ENCODE results near the gene LRCH4. TPM values are rescaled to one million over a fixed set of nuclear protein-coding genes. Genes with fewer than 3 reads are reported as not detected.

LRCH4 gene
- total and polyA plus RNA-seq, 8 donors, result 42.3 to 86.5 (median 57.9) TPM

- DNase-seq (peak in 3 of 4 donors; percentile 73 to 85 (median 85)), ATAC-seq (peak; percentile 3)
- Histone ChIP-seq H3K9me3 (no peaks in the 10 kb centered on the region), H3K27ac (peak overlapping the region; percentile 95 to 98), H3K27me3 (peaks cover 0 to 9% of the 10 kb centered on the region in 2 donors), H3K4me1 (peaks cover 25 to 51% of the 10 kb centered on the region in 2 donors), H3K36me3 (peaks cover 0 to 26% of the 10 kb centered on the region in 2 donors), H3K4me3 (peak overlapping the region; percentile 78 to 100)
- no peak for TF ChIP-seq CTCF (IDR thresholded peaks at IDR 0.05)
- intact Hi-C loops (cut with DNase I), result no loop called here
Measured at GRCh38 chr7:100584683-100585510, 1.0 kb downstream of the LRCH4 start.

GRCh38 chr7:100584054-100584682 lies 1.8 kb downstream of the LRCH4 start:
- no peaks in the 10 kb centered on the region for H3K9me3 ChIP-seq
- peak overlapping the region; percentile 95 to 98 for H3K27ac ChIP-seq
- H3K4me1 ChIP-seq, result peaks cover 25 to 51% of the 10 kb centered on the region in 2 donors
- ATAC-seq, result peak; percentile 2
- peak in 2 of 4 donors; percentile 61 to 90 for DNase-seq
- peak overlapping the region; percentile 78 to 100 for H3K4me3 ChIP-seq
- peaks cover 0 to 2% of the 10 kb centered on the region in 2 donors for H3K27me3 ChIP-seq
- peaks cover 0 to 33% of the 10 kb centered on the region in 2 donors for H3K36me3 ChIP-seq
- no peak for TF ChIP-seq CTCF (IDR thresholded peaks at IDR 0.05)
- intact Hi-C loops (cut with DNase I), result no loop called here

- Histone ChIP-seq H3K27me3 (no peaks in the 10 kb centered on the region), H3K36me3 (peaks cover 0 to 41% of the 10 kb centered on the region in 2 donors), H3K27ac (peak overlapping the region; percentile 95 to 98), H3K9me3 (no peaks in the 10 kb centered on the region), H3K4me3 (peak overlapping the region; percentile 78 to 100), H3K4me1 (peaks cover 25 to 51% of the 10 kb centered on the region in 2 donors)
- ATAC-seq, result peak; percentile 29
- DNase-seq, result peak in 2 of 4 donors; percentile 88 to 92
- intact Hi-C loops (cut with DNase I), result no loop called here
- TF ChIP-seq CTCF (IDR thresholded peaks at IDR 0.05), result no peak
Measured at GRCh38 chr7:100583132-100584053, 2.5 kb downstream of the LRCH4 start.

- ATAC-seq, result no peak
- peak overlapping the region in 1 of 2 donors; percentile 78 for H3K4me3 ChIP-seq
- no peak for DNase-seq
- H3K36me3 ChIP-seq, result peaks cover 0 to 48% of the 10 kb centered on the region in 2 donors
- H3K9me3 ChIP-seq, result no peaks in the 10 kb centered on the region
- peaks cover 25 to 51% of the 10 kb centered on the region in 2 donors for H3K4me1 ChIP-seq
- intact Hi-C loops (cut with DNase I), result no loop called here
- no peaks in the 10 kb centered on the region for H3K27me3 ChIP-seq
- no peak for TF ChIP-seq CTCF (IDR thresholded peaks at IDR 0.05)
- peak overlapping the region; percentile 95 to 98 for H3K27ac ChIP-seq
Measured at GRCh38 chr7:100582650-100583049, 3.3 kb downstream of the LRCH4 start.

Data from left lung (tissue), 10 donors.